Coronary artery (tissue), 2 donors: ENCODE results near the gene KCNG2.

Source experiments
- DNase-seq: peaks from one replicate; pipeline ENCODE4 v3.0.0-alpha.2; 2017; ENCODE audit warnings: low spot score
- H3K27ac ChIP-seq, 2 donors: fragments of 200-600 bp; sonication (generic); one replicate each; pipeline ENCODE4 v1.5.1; 2016 to 2019
- H3K4me3 ChIP-seq: fragments of 200-600 bp; sonication (generic); 2 replicates; pipeline ENCODE4 v1.5.1; 2016; ENCODE audit warnings: mild to moderate bottlenecking, moderate library complexity
- CTCF ChIP-seq: fragments of 200-600 bp; sonication (generic); IDR thresholded peaks from one replicate; pipeline ENCODE4 v1.5.1; 2019; ENCODE audit warnings: antibody characterized with exemption

Gene KCNG2

DNA sequence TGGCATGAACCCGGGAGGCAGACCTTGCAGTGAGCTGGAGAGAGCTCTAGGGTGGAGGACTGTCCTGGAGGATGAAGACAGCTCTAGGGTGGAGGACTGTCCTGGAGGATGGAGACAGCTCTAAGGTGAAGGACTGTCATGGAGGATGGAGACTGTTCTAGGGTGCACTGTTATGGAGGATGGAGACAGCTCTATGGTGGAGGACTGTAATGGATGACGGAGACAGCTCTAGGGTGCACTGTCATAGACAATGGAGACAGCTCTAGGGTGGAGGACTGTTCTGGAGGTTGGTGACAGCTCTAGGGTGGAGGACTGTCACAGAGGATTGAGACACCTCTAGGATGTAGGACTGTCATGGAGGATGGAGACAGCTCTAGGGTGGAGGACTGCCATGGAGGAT, 21.1 kb upstream of the KCNG2 start:
- Histone ChIP-seq H3K4me3 (no peak overlapping the region), H3K27ac (no peak overlapping the region)
- DNase-seq = no peak
- TF ChIP-seq CTCF = no peak

- no peak overlapping the region for H3K4me3 ChIP-seq
- no peak for DNase-seq
- no peak overlapping the region for H3K27ac ChIP-seq
- TF ChIP-seq CTCF = no peak
Measured at GRCh38 chr18:79778291-79778791, 19.4 kb upstream of the KCNG2 start.

- no peak for TF ChIP-seq CTCF
- DNase-seq = no peak
- H3K27ac ChIP-seq = no peak overlapping the region
- no peak overlapping the region for H3K4me3 ChIP-seq
Measured at GRCh38 chr18:79779021-79779699, 18.6 kb upstream of the KCNG2 start.

DNA sequence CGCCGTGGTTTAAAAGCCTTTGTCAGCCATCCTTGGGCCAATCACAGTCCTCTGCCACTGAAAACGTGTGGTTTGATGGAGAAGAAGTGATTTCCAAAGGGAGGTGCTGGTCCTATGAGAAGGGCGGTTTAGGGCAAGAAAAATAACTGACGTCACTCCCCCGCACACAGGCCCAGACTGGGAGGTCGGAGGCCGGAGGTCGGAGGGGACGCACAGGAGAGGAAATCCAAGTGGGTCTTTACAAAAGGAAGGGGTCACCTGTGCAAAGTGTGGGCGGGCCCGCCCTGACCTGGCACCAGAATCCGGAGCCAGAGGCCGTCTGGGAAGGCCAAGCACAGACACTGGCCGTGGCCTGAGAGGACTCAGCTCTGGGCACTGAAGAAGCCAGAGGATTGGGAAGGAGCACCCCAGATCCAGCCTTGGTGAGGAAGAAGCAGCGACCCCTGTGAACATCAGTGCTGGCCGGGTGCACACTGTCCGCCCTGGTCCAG, 18.0 kb upstream of the KCNG2 start:
- no peak for DNase-seq
- TF ChIP-seq CTCF = no peak
- Histone ChIP-seq H3K4me3 (no peak overlapping the region), H3K27ac (no peak overlapping the region)

DNA sequence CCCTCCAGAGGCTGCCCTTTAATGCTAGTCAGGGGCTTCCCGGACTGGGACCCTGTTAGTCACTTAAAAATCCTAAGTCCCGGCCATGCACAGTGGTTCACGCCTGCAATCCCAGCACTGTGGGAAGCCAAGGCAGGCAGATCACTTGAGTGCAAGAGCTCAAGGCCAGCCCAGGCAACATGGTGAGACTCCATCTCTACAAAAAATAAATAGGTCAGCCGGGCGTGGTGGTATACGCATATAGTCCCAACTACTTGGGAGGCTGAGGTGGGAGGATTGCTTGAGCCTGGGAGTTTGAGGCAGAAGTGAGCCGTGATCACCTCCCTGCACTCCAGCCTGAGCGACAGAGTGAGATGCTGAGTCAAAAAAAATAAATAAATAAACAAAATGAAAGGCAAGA, 17.2 kb upstream of the KCNG2 start:
- no peak for TF ChIP-seq CTCF
- no peak for DNase-seq

GRCh38 chr18:79781331-79781941, 16.3 kb upstream of the KCNG2 start:
- TF ChIP-seq CTCF = no peak
- DNase-seq = no peak
- Histone ChIP-seq H3K4me3 (no peak overlapping the region), H3K27ac (no peak overlapping the region)

More for the DNA sequence above, 17.2 kb upstream of the KCNG2 start:
- no peak overlapping the region for H3K27ac ChIP-seq
- H3K4me3 ChIP-seq = no peak overlapping the region
